NK-92 (cell line): ENCODE results near the gene DCC.

ENCODE experiments used
- DNase-seq: peaks from one replicate; lab custom pipeline; 2025; ENCODE audit not compliant: unreplicated experiment; lab: John Stamatoyannopoulos, UW

DCC gene

GRCh38 chr18:53544917-53545316 lies 1204.9 kb downstream of the DCC start:
- DNase-seq: no peak

- no peak for DNase-seq
Observed at GRCh38 chr18:53551868-53552426, 1212.0 kb downstream of the DCC start.

DNA sequence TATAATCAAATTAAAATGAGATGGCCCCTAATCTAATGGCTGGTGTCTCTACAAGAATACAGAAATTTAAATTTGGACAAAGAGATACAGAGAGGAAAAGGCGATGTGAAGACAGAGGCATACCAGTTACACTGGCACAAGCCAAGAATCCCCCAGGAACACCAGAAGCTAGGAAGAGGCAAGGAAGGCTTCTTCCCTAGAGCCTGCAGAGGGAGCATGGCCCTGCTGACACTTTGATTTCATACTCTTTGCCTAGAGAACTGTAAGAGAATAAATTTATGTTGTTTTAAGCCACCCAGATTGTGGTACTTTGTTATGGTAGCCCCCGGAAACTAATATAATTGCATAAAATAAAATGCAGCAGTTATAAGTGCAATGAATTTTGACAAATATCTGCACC lies 1213.0 kb downstream of the DCC start:
- no peak for DNase-seq

GRCh38 chr18:53556450-53556849 lies 1216.5 kb downstream of the DCC start:
- DNase-seq: no peak

DNA sequence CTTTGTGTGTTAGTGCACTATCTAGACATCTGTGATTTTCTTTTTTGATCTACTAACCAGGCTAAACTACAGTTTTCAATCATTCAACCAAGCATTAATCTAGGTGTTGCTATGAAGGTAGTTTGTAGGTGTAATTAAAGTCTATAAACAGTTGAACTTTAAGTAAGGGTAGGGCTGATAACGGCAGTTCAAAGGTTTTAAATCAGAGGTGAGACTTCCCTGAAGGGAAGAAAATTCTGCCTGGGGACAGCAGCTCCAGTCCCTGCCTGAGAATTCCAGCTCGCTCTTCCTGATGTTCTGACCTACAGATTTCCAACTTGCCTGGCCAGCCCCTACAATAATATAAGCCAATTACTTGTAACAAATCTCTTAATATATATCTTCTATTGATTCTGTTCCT lies 1220.5 kb downstream of the DCC start:
- no peak for DNase-seq

- DNase-seq: no peak
Observed at GRCh38 chr18:53566626-53567025, 1226.6 kb downstream of the DCC start.

GRCh38 chr18:53567929-53568574 lies 1228.1 kb downstream of the DCC start:
- DNase-seq: no peak
